Activated T-cell treated with anti-CD3 and anti-CD28 coated beads, Interleukin-2, amount 50 U/mL, for 24 hours (primary cell): ENCODE data around the gene ZFYVE19.

Experiments
- DNase-seq: peaks from one replicate; pipeline ENCODE4 v3.0.0-alpha.2; 2020
- H3K27ac Mint-ChIP-seq: 2 replicates; pipeline ENCODE4 v1.8.0; 2020; ENCODE audit warnings: mild to moderate bottlenecking, mixed read lengths
- H3K27me3 Mint-ChIP-seq: 2 replicates; pipeline ENCODE4 v1.8.0; 2020; ENCODE audit warnings: mixed read lengths
- H3K36me3 Mint-ChIP-seq: 2 replicates; pipeline ENCODE4 v1.8.0; 2020; ENCODE audit warnings: low read depth, mixed read lengths
- H3K4me1 Mint-ChIP-seq: 2 replicates; pipeline ENCODE4 v1.8.0; 2020; ENCODE audit warnings: low read depth, mixed read lengths
- H3K4me3 Mint-ChIP-seq: 2 replicates; pipeline ENCODE4 v1.8.0; 2020; ENCODE audit warnings: mild to moderate bottlenecking, moderate library complexity, mixed read lengths
- H3K9me3 Mint-ChIP-seq: 2 replicates; pipeline ENCODE4 v1.8.0; 2020; ENCODE audit warnings: mixed read lengths

The ZFYVE19 gene

GRCh38 chr15:40819048-40819447 lies 12.2 kb downstream of the ZFYVE19 start:
- no peak for DNase-seq
- H3K4me1 Mint-ChIP-seq, result no peaks in the 10 kb centered on the region
- no peak overlapping the region for H3K27ac Mint-ChIP-seq
- peaks cover 17% of the 10 kb centered on the region for H3K36me3 Mint-ChIP-seq
- H3K9me3 Mint-ChIP-seq, result no peaks in the 10 kb centered on the region
- H3K27me3 Mint-ChIP-seq, result no peaks in the 10 kb centered on the region
- no peak overlapping the region for H3K4me3 Mint-ChIP-seq

- Mint-ChIP-seq H3K36me3 (peaks cover under 1% of the 10 kb centered on the region), H3K4me3 (no peak overlapping the region), H3K4me1 (no peaks in the 10 kb centered on the region), H3K27me3 (no peaks in the 10 kb centered on the region), H3K27ac (no peak overlapping the region), H3K9me3 (no peaks in the 10 kb centered on the region)
- DNase-seq, result no peak
Observed at GRCh38 chr15:40821195-40821594, 14.3 kb downstream of the ZFYVE19 start.

- no peak for DNase-seq
- Mint-ChIP-seq H3K27me3 (no peaks in the 10 kb centered on the region), H3K27ac (no peak overlapping the region), H3K4me3 (no peak overlapping the region), H3K4me1 (no peaks in the 10 kb centered on the region), H3K36me3 (no peaks in the 10 kb centered on the region), H3K9me3 (no peaks in the 10 kb centered on the region)
Observed at GRCh38 chr15:40823572-40824343, 16.9 kb downstream of the ZFYVE19 start.

- Mint-ChIP-seq H3K36me3 (no peaks in the 10 kb centered on the region), H3K27me3 (no peaks in the 10 kb centered on the region)
- no peak for DNase-seq
Observed at GRCh38 chr15:40825661-40826422, 19.0 kb downstream of the ZFYVE19 start.

GRCh38 chr15:40826423-40827075 lies 19.7 kb downstream of the ZFYVE19 start:
- Mint-ChIP-seq H3K36me3 (no peaks in the 10 kb centered on the region), H3K27me3 (no peaks in the 10 kb centered on the region), H3K4me3 (no peak overlapping the region), H3K9me3 (no peaks in the 10 kb centered on the region), H3K27ac (no peak overlapping the region), H3K4me1 (no peaks in the 10 kb centered on the region)
- no peak for DNase-seq

More at GRCh38 chr15:40825661-40826422, 19.0 kb downstream of the ZFYVE19 start:
- H3K4me3 Mint-ChIP-seq, result no peak overlapping the region
- no peaks in the 10 kb centered on the region for H3K9me3 Mint-ChIP-seq
- no peaks in the 10 kb centered on the region for H3K4me1 Mint-ChIP-seq
- H3K27ac Mint-ChIP-seq, result no peak overlapping the region

GRCh38 chr15:40828447-40829036 lies 21.7 kb downstream of the ZFYVE19 start, which contains the start of gene PPP1R14D:
Gene PPP1R14D (minus strand): TSS chr15:40828708. CDS start chr15:40828641, 67 bp downstream.
- no peak for DNase-seq
- no peaks in the 10 kb centered on the region for H3K4me1 Mint-ChIP-seq
- no peaks in the 10 kb centered on the region for H3K9me3 Mint-ChIP-seq
- H3K36me3 Mint-ChIP-seq, result no peaks in the 10 kb centered on the region
- no peak within 1 kb of the TSS for H3K4me3 Mint-ChIP-seq
- H3K27me3 Mint-ChIP-seq, result no peaks in the 10 kb centered on the region
- H3K27ac Mint-ChIP-seq, result no peak within 1 kb of the TSS

- no peak for DNase-seq
- Mint-ChIP-seq H3K36me3 (no peaks in the 10 kb centered on the region), H3K27me3 (no peaks in the 10 kb centered on the region), H3K27ac (no peak overlapping the region), H3K4me3 (no peak overlapping the region), H3K4me1 (no peaks in the 10 kb centered on the region), H3K9me3 (no peaks in the 10 kb centered on the region)
Observed at GRCh38 chr15:40829115-40829514, 22.2 kb downstream of the ZFYVE19 start.

- H3K27me3 Mint-ChIP-seq, result no peaks in the 10 kb centered on the region
- DNase-seq, result no peak
- no peaks in the 10 kb centered on the region for H3K9me3 Mint-ChIP-seq
- H3K27ac Mint-ChIP-seq, result no peak overlapping the region
- no peak overlapping the region for H3K4me3 Mint-ChIP-seq
- H3K4me1 Mint-ChIP-seq, result no peaks in the 10 kb centered on the region
- H3K36me3 Mint-ChIP-seq, result no peaks in the 10 kb centered on the region
Observed at GRCh38 chr15:40830884-40831283, 24.0 kb downstream of the ZFYVE19 start.

GRCh38 chr15:40831861-40832260 lies 25.0 kb downstream of the ZFYVE19 start:
- Mint-ChIP-seq H3K4me3 (no peak overlapping the region), H3K27me3 (no peaks in the 10 kb centered on the region), H3K36me3 (no peaks in the 10 kb centered on the region), H3K27ac (no peak overlapping the region), H3K9me3 (no peaks in the 10 kb centered on the region), H3K4me1 (no peaks in the 10 kb centered on the region)
- DNase-seq, result no peak

GRCh38 chr15:40832903-40833302 lies 26.0 kb downstream of the ZFYVE19 start:
- H3K27me3 Mint-ChIP-seq, result no peaks in the 10 kb centered on the region
- no peaks in the 10 kb centered on the region for H3K4me1 Mint-ChIP-seq
- no peaks in the 10 kb centered on the region for H3K36me3 Mint-ChIP-seq
- DNase-seq, result no peak
- no peak overlapping the region for H3K4me3 Mint-ChIP-seq
- no peak overlapping the region for H3K27ac Mint-ChIP-seq
- H3K9me3 Mint-ChIP-seq, result no peaks in the 10 kb centered on the region

GRCh38 chr15:40836020-40836419 lies 29.1 kb downstream of the ZFYVE19 start:
- Mint-ChIP-seq H3K9me3 (no peaks in the 10 kb centered on the region), H3K4me1 (no peaks in the 10 kb centered on the region), H3K27ac (no peak overlapping the region), H3K27me3 (no peaks in the 10 kb centered on the region), H3K36me3 (no peaks in the 10 kb centered on the region), H3K4me3 (no peak overlapping the region)
- DNase-seq, result no peak

- Mint-ChIP-seq H3K4me3 (no peak overlapping the region), H3K9me3 (no peaks in the 10 kb centered on the region), H3K4me1 (peaks cover 5% of the 10 kb centered on the region), H3K27ac (no peak overlapping the region), H3K27me3 (peaks cover 8% of the 10 kb centered on the region), H3K36me3 (no peaks in the 10 kb centered on the region)
- no peak for DNase-seq
Observed at GRCh38 chr15:40838756-40839155, 31.9 kb downstream of the ZFYVE19 start.

GRCh38 chr15:40841741-40842140 lies 34.9 kb downstream of the ZFYVE19 start:
- Mint-ChIP-seq H3K36me3 (no peaks in the 10 kb centered on the region), H3K27me3 (peaks cover 12% of the 10 kb centered on the region), H3K9me3 (no peaks in the 10 kb centered on the region), H3K27ac (no peak overlapping the region), H3K4me3 (no peak overlapping the region), H3K4me1 (peaks cover 19% of the 10 kb centered on the region)
- DNase-seq, result no peak

GRCh38 chr15:40843261-40843884 lies 36.5 kb downstream of the ZFYVE19 start:
- H3K4me1 Mint-ChIP-seq, result peaks cover 29% of the 10 kb centered on the region
- peaks cover 12% of the 10 kb centered on the region for H3K27me3 Mint-ChIP-seq
- H3K27ac Mint-ChIP-seq, result no peak overlapping the region
- H3K9me3 Mint-ChIP-seq, result no peaks in the 10 kb centered on the region
- no peaks in the 10 kb centered on the region for H3K36me3 Mint-ChIP-seq
- peak overlapping the region; percentile 68 for H3K4me3 Mint-ChIP-seq
- DNase-seq, result no peak
